GM19463 (cell line): Measurements from ENCODE around the gene RHOV.
A peak's percentile ranks its signal among the peaks of the same experiment; 100 is the strongest.

Experiments
- ATAC-seq: cut with Tn5 transposase; IDR thresholded peaks from one replicate; pipeline ENCODE4 v1.9.1; 2021; ENCODE audit warnings: mild to moderate bottlenecking, moderate library complexity; ENCODE audit not compliant: unreplicated experiment

The RHOV gene

GRCh38 chr15:40846841-40847222 lies 27.2 kb downstream of the RHOV start:
- peak; percentile 24 for ATAC-seq

- no peak for ATAC-seq
Measured at GRCh38 chr15:40845511-40846284, 28.3 kb downstream of the RHOV start.

- no peak for ATAC-seq
Measured at GRCh38 chr15:40845036-40845435, 29.0 kb downstream of the RHOV start.

GRCh38 chr15:40844696-40845030 lies 29.4 kb downstream of the RHOV start:
- ATAC-seq: no peak

GRCh38 chr15:40843885-40844695 lies 29.9 kb downstream of the RHOV start, which contains the start of gene SPINT1:
SPINT1 (plus strand) TSS chr15:40844048; CDS start chr15:40844555, 507 bp downstream.
- ATAC-seq: no peak

- ATAC-seq: no peak
Measured at GRCh38 chr15:40843261-40843884, 30.7 kb downstream of the RHOV start.

GRCh38 chr15:40841741-40842140 lies 32.3 kb downstream of the RHOV start:
- no peak for ATAC-seq

- ATAC-seq: no peak
Measured at GRCh38 chr15:40838756-40839155, 35.3 kb downstream of the RHOV start.

GRCh38 chr15:40836020-40836419 lies 38.0 kb downstream of the RHOV start:
- ATAC-seq: no peak

GRCh38 chr15:40832903-40833302 lies 41.1 kb downstream of the RHOV start:
- ATAC-seq: no peak

GRCh38 chr15:40831861-40832260 lies 42.2 kb downstream of the RHOV start:
- no peak for ATAC-seq

GRCh38 chr15:40830884-40831283 lies 43.1 kb downstream of the RHOV start:
- no peak for ATAC-seq

GRCh38 chr15:40829115-40829514 lies 44.9 kb downstream of the RHOV start:
- no peak for ATAC-seq

GRCh38 chr15:40828447-40829036 lies 45.5 kb downstream of the RHOV start, which contains the start of gene PPP1R14D:
PPP1R14D (minus strand) TSS chr15:40828708; CDS start chr15:40828641, 67 bp downstream.
- ATAC-seq: no peak

GRCh38 chr15:40826423-40827075 lies 47.5 kb downstream of the RHOV start:
- ATAC-seq: no peak

- ATAC-seq: no peak
Measured at GRCh38 chr15:40825661-40826422, 48.2 kb downstream of the RHOV start.

- no peak for ATAC-seq
Measured at GRCh38 chr15:40823572-40824343, 50.3 kb downstream of the RHOV start.
